Spleen (tissue), 11 donors: ENCODE results near the gene STKLD1. TPM values are rescaled to one million over a fixed set of nuclear protein-coding genes. Genes with fewer than 3 reads are reported as not detected.

Experiments
- DNase-seq: peaks from one replicate; pipeline ENCODE4 v3.0.0-alpha.2; 2020
- H3K27ac ChIP-seq, 8 donors: fragments of 200-600 bp; sonication (generic) in 7 of 8; 1 replicate in 4 of 8; 2 replicates in 4 of 8; pipeline versions ENCODE4 v1.5.0 to v1.8.0; 2016 to 2021; ENCODE audit warnings: inconsistent platforms in 4 of 8, mild to moderate bottlenecking in 4 of 8, moderate library complexity in 1 of 8
- H3K27me3 ChIP-seq, 7 donors: fragments of 200-600 bp; sonication (generic) in 6 of 7; replicated peaks in 1 of 7; 1 replicate in 4 of 7; 2 replicates in 3 of 7; pipeline versions ENCODE4 v1.5.0 to v1.8.0; 2016 to 2021; ENCODE audit warnings: inconsistent platforms in 3 of 7, mild to moderate bottlenecking in 1 of 7
- H3K36me3 ChIP-seq, 6 donors: fragments of 200-600 bp; sonication (generic) in 5 of 6; 1 replicate in 4 of 6; 2 replicates in 2 of 6; pipeline versions ENCODE4 v1.5.0 to v1.8.0; 2016 to 2021; ENCODE audit warnings: inconsistent platforms in 2 of 6
- H3K4me1 ChIP-seq, 6 donors: fragments of 200-600 bp; sonication (generic) in 5 of 6; 1 replicate in 3 of 6; 2 replicates in 3 of 6; pipeline versions ENCODE4 v1.5.0 to v1.8.0; 2016 to 2021; ENCODE audit warnings: inconsistent platforms in 3 of 6
- H3K4me3 ChIP-seq, 8 donors: fragments of 200-600 bp; sonication (generic) in 7 of 8; 1 replicate in 4 of 8; 2 replicates in 4 of 8; pipeline versions ENCODE4 v1.5.0 to v1.8.0; 2016 to 2021; ENCODE audit warnings: inconsistent platforms in 4 of 8, mild to moderate bottlenecking in 4 of 8, moderate library complexity in 2 of 8
- H3K9me3 ChIP-seq, 8 donors: fragments of 200-600 bp; sonication (generic) in 7 of 8; 1 replicate in 4 of 8; 2 replicates in 4 of 8; pipeline versions ENCODE4 v1.5.0 to v1.8.0; 2016 to 2021; ENCODE audit warnings: inconsistent platforms in 4 of 8
- CTCF ChIP-seq, 11 experiments: fragments of 200-600 bp in 7 of 11; fragments of 450-650 bp in 4 of 11; sonication (generic) in 4 of 11; IDR thresholded peaks in 8 of 11; conservative IDR thresholded peaks in 3 of 11; 1 replicate in 7 of 11; 2 replicates in 4 of 11; pipeline versions ENCODE4 v1.4.0 to v1.8.0; 2016 to 2021; ENCODE audit warnings: antibody characterized with exemption in 11 of 11, inconsistent platforms in 4 of 11, mild to moderate bottlenecking in 1 of 11
- POLR2A ChIP-seq, 3 donors: fragments of 450-650 bp; IDR thresholded peaks; one replicate each; pipeline ENCODE4 v1.5.1; 2017; ENCODE audit warnings: antibody characterized with exemption in 3 of 3, mild to moderate bottlenecking in 1 of 3
- POLR2AphosphoS5 ChIP-seq, 3 donors: sonication (generic); formaldehyde crosslinking; IDR thresholded peaks; one replicate each; pipeline ENCODE4 v1.5.1; 2017; ENCODE audit warnings: antibody characterized with exemption in 3 of 3
- WGBS, 5 donors: extraction: QIAGEN DNeasy Blood & Tissue Kit in 3 of 5; methylation state at CpG; one replicate each; pipeline versions ENCODE4 v1.1.5 to v1.1.7; 2013 to 2018; 5-methylcytosine and 5-hydroxymethylcytosine counted together
- intact Hi-C: fragments of 100-400 bp; cut with DNase I; formaldehyde crosslinking; loops from one replicate; pipeline ENCODE4 v1.15.0; 2023; ENCODE audit warnings: low total_unique reads
- polyA plus RNA-seq, 3 donors: library from polyadenylated mRNA; stranded (reverse); fragments of 200-250 nt; gene quantifications; one replicate each; pipeline ENCODE4 v1.2.1, GENCODE V29; 2013
- total RNA-seq, 7 donors: library from RNA; depleted of rRNA in 3 of 7; stranded (reverse); fragments of >200 nt in 3 of 7; fragmentation: NEBNext Ultra II Directional in 4 of 7; extraction: Animal tissue kit (Norgen Biotek cat#: 25700) in 4 of 7; gene quantifications; one replicate each; pipeline versions ENCODE4 v1.1.0 to v1.2.1, GENCODE V29; 2016 to 2021
- donor health status: healthy with polysubstance abuse.
- donor health status: DM: no; HTN: no; CAD: no; lungs with moderate emphysema.
- donor health status: DM: no; HTN: no; CAD: no.
- donor health status: Bipolar disorder and iron deficiency.
- donor health status: healthy.
- donor health status: DM: no; HTN: no; CAD: no.
- donor health status: DM: yes; HTN: yes; CAD: no.

STKLD1 gene
- total and polyA plus RNA-seq, 10 donors = 0.29 to 1.5 (median 0.95) TPM; not detected in 2

- TF ChIP-seq CTCF (IDR thresholded peaks at IDR 0.05 in 8 of 11, conservative IDR thresholded peaks at IDR 0.05 in 3 of 11) (no peak), POLR2A (IDR thresholded peaks at IDR 0.05) (no peak), POLR2AphosphoS5 (IDR thresholded peaks at IDR 0.05) (no peak)
- peaks cover 4 to 35% (median 16%) of the 10 kb centered on the region in 6 donors for H3K4me1 ChIP-seq
- 82 to 93% (median 91%) methylated on average over 7 to 11 of the region's 11 CpGs for WGBS, 5 donors
- H3K27me3 ChIP-seq = peaks cover 0 to 58% (median 37%) of the 10 kb centered on the region in 7 donors
- H3K9me3 ChIP-seq = no peaks in the 10 kb centered on the region
- H3K27ac ChIP-seq = no peak overlapping the region
- H3K36me3 ChIP-seq = no peaks in the 10 kb centered on the region
- intact Hi-C loops = no loop called here
- no peak for DNase-seq
- no peak overlapping the region for H3K4me3 ChIP-seq
These were observed 49.8 kb downstream of the STKLD1 start for GRCh38 chr9:133426011-133426410.

GRCh38 chr9:133427658-133428348 lies 51.6 kb downstream of the STKLD1 start:
- DNase-seq = no peak
- Histone ChIP-seq H3K9me3 (no peaks in the 10 kb centered on the region), H3K36me3 (no peaks in the 10 kb centered on the region), H3K27ac (no peak overlapping the region), H3K4me3 (peak overlapping the region in 5 of 8 donors; percentile 22 to 71 (median 41)), H3K4me1 (peaks cover 4 to 28% (median 16%) of the 10 kb centered on the region in 6 donors), H3K27me3 (peaks cover 0 to 58% (median 37%) of the 10 kb centered on the region in 7 donors)
- 56 to 67% (median 61%) methylated on average over 10 of the region's 10 CpGs for WGBS, 5 donors
- intact Hi-C loops = no loop called here
- TF ChIP-seq CTCF (IDR thresholded peaks at IDR 0.05 in 8 of 11, conservative IDR thresholded peaks at IDR 0.05 in 3 of 11) = no peak
- no peak for TF ChIP-seq POLR2A (IDR thresholded peaks at IDR 0.05)
- TF ChIP-seq POLR2AphosphoS5 (IDR thresholded peaks at IDR 0.05) = no peak

GRCh38 chr9:133428617-133429101 lies 52.5 kb downstream of the STKLD1 start:
- H3K27me3 ChIP-seq = peaks cover 0 to 58% (median 37%) of the 10 kb centered on the region in 7 donors
- H3K4me1 ChIP-seq = peaks cover 4 to 28% (median 16%) of the 10 kb centered on the region in 6 donors
- H3K4me3 ChIP-seq = peak overlapping the region; percentile 4 to 71 (median 34)
- H3K9me3 ChIP-seq = no peaks in the 10 kb centered on the region
- intact Hi-C loops = no loop called here
- no peak overlapping the region for H3K27ac ChIP-seq
- TF ChIP-seq POLR2AphosphoS5 (IDR thresholded peaks at IDR 0.05) (no peak), POLR2A (IDR thresholded peaks at IDR 0.05) (no peak), CTCF (IDR thresholded peaks at IDR 0.05 in 8 of 11, conservative IDR thresholded peaks at IDR 0.05 in 3 of 11) (peak in 1 of 11 experiments; percentile 3)
- no peak for DNase-seq
- WGBS, 5 donors = 0 to 3% (median 2%) methylated on average over 12 to 55 of the region's 57 CpGs
- H3K36me3 ChIP-seq = no peaks in the 10 kb centered on the region

- Histone ChIP-seq H3K9me3 (no peaks in the 10 kb centered on the region), H3K36me3 (no peaks in the 10 kb centered on the region), H3K4me1 (peaks cover 4 to 28% (median 16%) of the 10 kb centered on the region in 6 donors), H3K27ac (no peak overlapping the region), H3K4me3 (peak overlapping the region in 5 of 8 donors; percentile 2 to 71 (median 41)), H3K27me3 (peaks cover 0 to 58% (median 37%) of the 10 kb centered on the region in 7 donors)
- DNase-seq = no peak
- WGBS, 5 donors = 4 to 7% (median 5%) methylated on average over 13 to 18 of the region's 18 CpGs
- intact Hi-C loops = no loop called here
- no peak for TF ChIP-seq POLR2AphosphoS5 (IDR thresholded peaks at IDR 0.05)
- no peak for TF ChIP-seq POLR2A (IDR thresholded peaks at IDR 0.05)
- TF ChIP-seq CTCF (IDR thresholded peaks at IDR 0.05 in 8 of 11, conservative IDR thresholded peaks at IDR 0.05 in 3 of 11) = no peak
These were observed 53.0 kb downstream of the STKLD1 start for GRCh38 chr9:133429214-133429613.
